ENCODE measurements around the gene IQGAP3.

The IQGAP3 gene

GRCh38 chr1:156552518-156552917 lies 19.8 kb downstream of the IQGAP3 start:
- H3K4me3 ChIP-seq (replicated peaks; ENCODE audit: low read depth, low read length) = no peak overlapping the region
- no peak for DNase-seq (ENCODE audit: extremely low read depth, low read depth)
- no peak for TF ChIP-seq CTCF (IDR thresholded peaks at IDR 0.05; ENCODE audit: low read depth, low read length, missing control alignments)

- no peak for TF ChIP-seq CTCF (IDR thresholded peaks at IDR 0.05; ENCODE audit: low read depth, low read length, missing control alignments)
- no peak overlapping the region for H3K4me3 ChIP-seq (replicated peaks; ENCODE audit: low read depth, low read length)
These were observed 20.5 kb downstream of the IQGAP3 start for GRCh38 chr1:156551869-156552268.

GRCh38 chr1:156551066-156551643 lies 21.2 kb downstream of the IQGAP3 start:
- no peak for TF ChIP-seq CTCF (IDR thresholded peaks at IDR 0.05; ENCODE audit: low read depth, low read length, missing control alignments)
- no peak overlapping the region for H3K4me3 ChIP-seq (replicated peaks; ENCODE audit: low read depth, low read length)
- DNase-seq (ENCODE audit: extremely low read depth, low read depth) = no peak

More at GRCh38 chr1:156551869-156552268, 20.5 kb downstream of the IQGAP3 start:
- no peak for DNase-seq (ENCODE audit: extremely low read depth, low read depth)

GRCh38 chr1:156550346-156550745 lies 22.0 kb downstream of the IQGAP3 start:
- TF ChIP-seq CTCF (IDR thresholded peaks at IDR 0.05; ENCODE audit: low read depth, low read length, missing control alignments) = no peak
- H3K4me3 ChIP-seq (replicated peaks; ENCODE audit: low read depth, low read length) = no peak overlapping the region
- DNase-seq (ENCODE audit: extremely low read depth, low read depth) = no peak

GRCh38 chr1:156549831-156550230 lies 22.5 kb downstream of the IQGAP3 start:
- H3K4me3 ChIP-seq (replicated peaks; ENCODE audit: low read depth, low read length) = no peak overlapping the region
- no peak for DNase-seq (ENCODE audit: extremely low read depth, low read depth)
- no peak for TF ChIP-seq CTCF (IDR thresholded peaks at IDR 0.05; ENCODE audit: low read depth, low read length, missing control alignments)

- H3K4me3 ChIP-seq (replicated peaks; ENCODE audit: low read depth, low read length) = no peak overlapping the region
- DNase-seq (ENCODE audit: extremely low read depth, low read depth) = no peak
- no peak for TF ChIP-seq CTCF (IDR thresholded peaks at IDR 0.05; ENCODE audit: low read depth, low read length, missing control alignments)
These were observed 23.0 kb downstream of the IQGAP3 start for GRCh38 chr1:156549390-156549789.

- no peak overlapping the region for H3K4me3 ChIP-seq (replicated peaks; ENCODE audit: low read depth, low read length)
- DNase-seq (ENCODE audit: extremely low read depth, low read depth) = no peak
- TF ChIP-seq CTCF (IDR thresholded peaks at IDR 0.05; ENCODE audit: low read depth, low read length, missing control alignments) = no peak
These were observed 24.4 kb downstream of the IQGAP3 start for GRCh38 chr1:156547982-156548381.
